Hepatocyte (in vitro differentiated cells): ENCODE measurements around the gene AMH. TPM values are rescaled to one million over a fixed set of nuclear protein-coding genes. Genes with fewer than 3 reads are reported as not detected.

Source experiments
- DNase-seq: peaks from one replicate; pipeline ENCODE4 v3.0.0-alpha.2; 2016; ENCODE audit warnings: low spot score
- H2AFZ ChIP-seq: fragments of 200-600 bp; sonication (generic); 2 replicates; pipeline ENCODE4 v1.6.0; 2016; ENCODE audit warnings: antibody characterized with exemption, mild to moderate bottlenecking
- H3K27ac ChIP-seq: fragments of 200-600 bp; sonication (generic); 2 replicates; pipeline ENCODE4 v1.5.1; 2016; ENCODE audit warnings: mild to moderate bottlenecking
- H3K27me3 ChIP-seq: fragments of 200-600 bp; sonication (generic); 2 replicates; pipeline ENCODE4 v1.6.1; 2016
- H3K36me3 ChIP-seq: fragments of 200-600 bp; sonication (generic); replicated peaks from 2 replicates; pipeline ENCODE4 v1.5.1; 2016; ENCODE audit warnings: low read depth; ENCODE audit not compliant: insufficient read depth
- H3K4me1 ChIP-seq: fragments of 200-600 bp; sonication (generic); 2 replicates; pipeline ENCODE4 v1.5.1; 2016; ENCODE audit warnings: mild to moderate bottlenecking, moderate library complexity; ENCODE audit not compliant: insufficient read depth
- H3K4me2 ChIP-seq: fragments of 200-600 bp; sonication (generic); 2 replicates; pipeline ENCODE4 v1.6.0; 2016
- H3K4me3 ChIP-seq: fragments of 200-600 bp; sonication (generic); 2 replicates; pipeline ENCODE4 v1.5.1; 2016; ENCODE audit warnings: mild to moderate bottlenecking
- H3K79me2 ChIP-seq: fragments of 200-600 bp; sonication (generic); 2 replicates; pipeline ENCODE4 v1.6.0; 2017; ENCODE audit warnings: mild to moderate bottlenecking
- H3K9me2 ChIP-seq: fragments of 200-600 bp; sonication (generic); replicated peaks from 2 replicates; pipeline ENCODE4 v1.6.0; 2017; ENCODE audit warnings: mild to moderate bottlenecking; ENCODE audit not compliant: insufficient read depth
- H3K9me3 ChIP-seq: fragments of 200-600 bp; sonication (generic); 2 replicates; pipeline ENCODE4 v1.5.1; 2016; ENCODE audit warnings: low read depth, mild to moderate bottlenecking
- H4K20me1 ChIP-seq: fragments of 200-600 bp; sonication (generic); 2 replicates; pipeline ENCODE4 v1.6.0; 2016; ENCODE audit warnings: mild to moderate bottlenecking; ENCODE audit not compliant: insufficient read depth, poor library complexity, severe bottlenecking
- CTCF ChIP-seq: fragments of 200-600 bp; sonication (generic); IDR thresholded peaks from 2 replicates; pipeline ENCODE4 v1.5.1; 2016; ENCODE audit warnings: antibody characterized with exemption, mild to moderate bottlenecking; ENCODE audit not compliant: poor library complexity
- EZH2 ChIP-seq: fragments of 200-600 bp; sonication (generic); IDR thresholded peaks from 2 replicates; pipeline ENCODE4 v1.6.1; 2016; ENCODE audit warnings: antibody characterized with exemption, mild to moderate bottlenecking, borderline replicate concordance
- EZH2phosphoT487 ChIP-seq: fragments of 200-600 bp; sonication (generic); IDR thresholded peaks from one replicate; pipeline ENCODE4 v1.6.1; 2018; ENCODE audit warnings: antibody characterized with exemption, mild to moderate bottlenecking, low read depth, moderate library complexity; ENCODE audit not compliant: unreplicated experiment, severe bottlenecking
- WGBS: methylation state at CpG from one replicate; pipeline ENCODE4 v1.1.6; 2016; ENCODE audit warnings: low lambda C conversion rate; ENCODE audit errors: missing lambda C conversion rate; 5-methylcytosine and 5-hydroxymethylcytosine counted together
- polyA plus RNA-seq: library from polyadenylated mRNA; unstranded; fragments of >200 nt; fragmentation: Nextera tagmentation; extraction: Ambion mirVana; gene quantifications from 2 replicates; pipeline ENCODE4 v1.2.1, GENCODE V29; 2016
- total RNA-seq: library from RNA; depleted of rRNA; stranded (reverse); fragments of >200 nt; gene quantifications from 2 replicates; pipeline ENCODE4 v1.2.3, GENCODE V29; 2014

The AMH gene
- total and polyA plus RNA-seq, 2 experiments from 2014 or later, result 8.2 to 20.9 TPM

GRCh38 chr19:2246801-2247361 is 2.2 kb upstream of the AMH start:
- peaks cover 21% of the 10 kb centered on the region for H4K20me1 ChIP-seq
- H2AFZ ChIP-seq, result no peak overlapping the region
- H3K79me2 ChIP-seq, result peaks cover 36% of the 10 kb centered on the region
- no peak overlapping the region for H3K4me3 ChIP-seq
- H3K36me3 ChIP-seq, result no peaks in the 10 kb centered on the region
- no peaks in the 10 kb centered on the region for H3K9me2 ChIP-seq
- H3K4me2 ChIP-seq, result no peak overlapping the region
- no peak for DNase-seq
- no peak overlapping the region for H3K27ac ChIP-seq
- H3K4me1 ChIP-seq, result peaks cover 23% of the 10 kb centered on the region
- no peak for TF ChIP-seq EZH2
- no peak for TF ChIP-seq CTCF
- TF ChIP-seq EZH2phosphoT487, result no peak
- H3K9me3 ChIP-seq, result no peaks in the 10 kb centered on the region
- no peaks in the 10 kb centered on the region for H3K27me3 ChIP-seq
- 95% methylated on average over 26 of the region's 26 CpGs for WGBS

GRCh38 chr19:2247433-2248101 is 1.6 kb upstream of the AMH start:
- Histone ChIP-seq H3K9me3 (no peaks in the 10 kb centered on the region), H3K4me1 (peaks cover 18% of the 10 kb centered on the region), H4K20me1 (peaks cover 15% of the 10 kb centered on the region), H3K4me2 (no peak overlapping the region), H2AFZ (no peak overlapping the region), H3K27me3 (no peaks in the 10 kb centered on the region), H3K4me3 (no peak overlapping the region), H3K9me2 (no peaks in the 10 kb centered on the region), H3K79me2 (peaks cover 29% of the 10 kb centered on the region), H3K27ac (no peak overlapping the region), H3K36me3 (no peaks in the 10 kb centered on the region)
- TF ChIP-seq CTCF (no peak), EZH2phosphoT487 (no peak), EZH2 (no peak)
- 90% methylated on average over 6 of the region's 28 CpGs for WGBS
- no peak for DNase-seq

- no peak overlapping the region for H2AFZ ChIP-seq
- no peak for DNase-seq
- 82% methylated on average over 8 of the region's 21 CpGs for WGBS
- H3K4me1 ChIP-seq, result peaks cover 18% of the 10 kb centered on the region
- H4K20me1 ChIP-seq, result peaks cover 7% of the 10 kb centered on the region
- H3K9me2 ChIP-seq, result no peaks in the 10 kb centered on the region
- no peaks in the 10 kb centered on the region for H3K27me3 ChIP-seq
- H3K79me2 ChIP-seq, result peaks cover 21% of the 10 kb centered on the region
- H3K27ac ChIP-seq, result no peak overlapping the region
- H3K9me3 ChIP-seq, result no peaks in the 10 kb centered on the region
- H3K4me3 ChIP-seq, result no peak overlapping the region
- H3K4me2 ChIP-seq, result no peak overlapping the region
- TF ChIP-seq EZH2 (no peak), CTCF (no peak), EZH2phosphoT487 (no peak)
- no peaks in the 10 kb centered on the region for H3K36me3 ChIP-seq
These were observed 750 bp upstream of the AMH start for GRCh38 chr19:2248136-2249009.
